ENCODE data around the gene RTN3.

RTN3 gene

GRCh38 chr11:63785823-63786222, 104.5 kb downstream of the RTN3 start:
- peaks cover 3% of the 10 kb centered on the region; the same call in 1 of the 2 replicates for H3K27me3 ChIP-seq (ENCODE audit: insufficient read depth, low read length)
- H3K4me2 ChIP-seq (ENCODE audit: low read length) = no peak overlapping the region
- H2AFZ ChIP-seq (ENCODE audit: low read length) = no peak overlapping the region
- H3K36me3 ChIP-seq (ENCODE audit: insufficient read depth, low read length) = no peaks in the 10 kb centered on the region; the same call in 1 of the 2 replicates
- H3K9me3 ChIP-seq (ENCODE audit: low read length) = no peaks in the 10 kb centered on the region
- no peaks in the 10 kb centered on the region for H3F3A ChIP-seq (ENCODE audit: insufficient read depth, low read length)
- H3K27ac ChIP-seq (ENCODE audit: low read depth, low read length, poor library complexity, severe bottlenecking) = no peak overlapping the region
- H3K4me1 ChIP-seq (ENCODE audit: insufficient read depth, low read length, severe bottlenecking) = no peaks in the 10 kb centered on the region
- no peaks in the 10 kb centered on the region for H4K20me1 ChIP-seq (ENCODE audit: insufficient read depth, low read length)
- H3K79me2 ChIP-seq (ENCODE audit: insufficient read depth, low read length) = no peaks in the 10 kb centered on the region
- TF ChIP-seq CTCF (IDR thresholded peaks at IDR 0.05; ENCODE audit: low read length) = no peak
- TF ChIP-seq EZH2 (IDR thresholded peaks at IDR 0.05; ENCODE audit: borderline replicate concordance, low read length) = no peak
- no peak overlapping the region for H3K4me3 ChIP-seq (ENCODE audit: low read depth, low read length, poor library complexity, severe bottlenecking)
- H3K9ac ChIP-seq (ENCODE audit: low read length) = no peak overlapping the region
- no peaks in the 10 kb centered on the region for H3K9me2 ChIP-seq (ENCODE audit: low read depth, low read length)

- Histone ChIP-seq H3F3A (ENCODE audit: insufficient read depth, low read length) (no peaks in the 10 kb centered on the region), H3K4me3 (ENCODE audit: low read depth, low read length, poor library complexity, severe bottlenecking) (no peak overlapping the region), H3K9me2 (ENCODE audit: low read depth, low read length) (no peaks in the 10 kb centered on the region), H4K20me1 (ENCODE audit: insufficient read depth, low read length) (no peaks in the 10 kb centered on the region), H3K9me3 (ENCODE audit: low read length) (peaks cover 4% of the 10 kb centered on the region; the same call in 1 of the 2 replicates), H3K36me3 (ENCODE audit: insufficient read depth, low read length) (no peaks in the 10 kb centered on the region; the same call in 1 of the 2 replicates), H3K4me1 (ENCODE audit: insufficient read depth, low read length, severe bottlenecking) (no peaks in the 10 kb centered on the region), H3K27me3 (ENCODE audit: insufficient read depth, low read length) (peaks cover 3% of the 10 kb centered on the region; the same call in 1 of the 2 replicates), H3K4me2 (ENCODE audit: low read length) (no peak overlapping the region), H3K27ac (ENCODE audit: low read depth, low read length, poor library complexity, severe bottlenecking) (no peak overlapping the region), H3K79me2 (ENCODE audit: insufficient read depth, low read length) (no peaks in the 10 kb centered on the region), H2AFZ (ENCODE audit: low read length) (no peak overlapping the region), H3K9ac (ENCODE audit: low read length) (no peak overlapping the region)
- TF ChIP-seq EZH2 (IDR thresholded peaks at IDR 0.05; ENCODE audit: borderline replicate concordance, low read length) (no peak), CTCF (IDR thresholded peaks at IDR 0.05; ENCODE audit: low read length) (no peak)
Observed at GRCh38 chr11:63791495-63792167, 110.3 kb downstream of the RTN3 start.

GRCh38 chr11:63793161-63793560, 111.9 kb downstream of the RTN3 start:
- Histone ChIP-seq H3K9me3 (ENCODE audit: low read length) (peaks cover 4% of the 10 kb centered on the region; the same call in 1 of the 2 replicates), H3K9ac (ENCODE audit: low read length) (no peak overlapping the region), H3K36me3 (ENCODE audit: insufficient read depth, low read length) (no peaks in the 10 kb centered on the region; the same call in 1 of the 2 replicates), H3K9me2 (ENCODE audit: low read depth, low read length) (no peaks in the 10 kb centered on the region), H3K79me2 (ENCODE audit: insufficient read depth, low read length) (no peaks in the 10 kb centered on the region), H3K4me3 (ENCODE audit: low read depth, low read length, poor library complexity, severe bottlenecking) (no peak overlapping the region), H2AFZ (ENCODE audit: low read length) (no peak overlapping the region), H3K4me2 (ENCODE audit: low read length) (no peak overlapping the region), H4K20me1 (ENCODE audit: insufficient read depth, low read length) (no peaks in the 10 kb centered on the region), H3K4me1 (ENCODE audit: insufficient read depth, low read length, severe bottlenecking) (no peaks in the 10 kb centered on the region), H3F3A (ENCODE audit: insufficient read depth, low read length) (no peaks in the 10 kb centered on the region), H3K27ac (ENCODE audit: low read depth, low read length, poor library complexity, severe bottlenecking) (no peak overlapping the region), H3K27me3 (ENCODE audit: insufficient read depth, low read length) (peaks cover 9% of the 10 kb centered on the region; the same call in 1 of the 2 replicates)
- TF ChIP-seq CTCF (IDR thresholded peaks at IDR 0.05; ENCODE audit: low read length) (no peak), EZH2 (IDR thresholded peaks at IDR 0.05; ENCODE audit: borderline replicate concordance, low read length) (no peak)
